ENCODE measurements around the gene PALM2AKAP2. TPM values are rescaled to one million over a fixed set of nuclear protein-coding genes. Genes with fewer than 3 reads are reported as not detected.

The PALM2AKAP2 gene
- total and polyA plus RNA-seq, 2 experiments from 2014 or later, result 13.1 to 16.7 TPM

DNA sequence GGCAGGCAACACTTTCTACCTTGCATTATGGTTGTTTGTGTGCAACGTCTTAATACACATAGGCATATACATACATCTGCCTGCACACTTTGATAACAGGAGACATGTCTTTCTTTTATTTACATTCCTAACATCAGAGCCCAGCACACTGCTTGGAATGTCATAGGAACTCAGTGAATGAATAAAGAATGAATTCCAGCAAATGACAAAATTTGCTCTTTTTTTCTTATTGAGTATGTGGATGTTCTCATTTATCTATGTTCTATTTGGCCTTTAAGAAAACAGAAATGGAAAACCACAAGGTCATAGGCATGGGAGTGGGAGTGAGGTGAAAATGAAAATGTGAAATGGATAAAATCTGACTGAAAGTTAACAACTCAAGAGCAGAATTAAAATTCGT lies 36.3 kb upstream of the PALM2AKAP2 start:
- WGBS, 2 experiments (ENCODE audit: low coverage in 1 of 2, low lambda C conversion rate in 2 of 2, missing lambda C conversion rate in 2 of 2), result 42 to 49% methylated on average over 2 of the region's 2 CpGs
- TF ChIP-seq EZH2 (IDR thresholded peaks at IDR 0.05; ENCODE audit: insufficient read depth, poor library complexity, severe bottlenecking) (no peak), EZH2phosphoT487 (IDR thresholded peaks at IDR 0.05; ENCODE audit: insufficient read depth, low read depth) (no peak)
- Histone ChIP-seq H3K79me2 (ENCODE audit: insufficient read depth) (no peaks in the 10 kb centered on the region), H2AFZ (no peak overlapping the region), H3K9ac (no peak overlapping the region), H4K20me1 (ENCODE audit: insufficient read depth) (no peaks in the 10 kb centered on the region), H3K27ac (no peak overlapping the region), H3K27me3 (replicated peaks; ENCODE audit: insufficient read depth) (no peaks in the 10 kb centered on the region), H3K4me2 (ENCODE audit: unreplicated experiment) (no peak overlapping the region), H3K4me3 (no peak overlapping the region), H3K4me1 (ENCODE audit: insufficient read depth) (peaks cover 12% of the 10 kb centered on the region), H3K36me3 (ENCODE audit: low read depth) (no peaks in the 10 kb centered on the region), H3K9me3 (ENCODE audit: low read depth) (no peaks in the 10 kb centered on the region), H3K9me2 (ENCODE audit: insufficient read depth) (no peaks in the 10 kb centered on the region), H3F3A (ENCODE audit: insufficient read depth) (no peaks in the 10 kb centered on the region; the same call in 1 of the 2 replicates)
- in situ Hi-C loops (cut with MboI), result no loop called here
- DNase-seq, result no peak

DNA sequence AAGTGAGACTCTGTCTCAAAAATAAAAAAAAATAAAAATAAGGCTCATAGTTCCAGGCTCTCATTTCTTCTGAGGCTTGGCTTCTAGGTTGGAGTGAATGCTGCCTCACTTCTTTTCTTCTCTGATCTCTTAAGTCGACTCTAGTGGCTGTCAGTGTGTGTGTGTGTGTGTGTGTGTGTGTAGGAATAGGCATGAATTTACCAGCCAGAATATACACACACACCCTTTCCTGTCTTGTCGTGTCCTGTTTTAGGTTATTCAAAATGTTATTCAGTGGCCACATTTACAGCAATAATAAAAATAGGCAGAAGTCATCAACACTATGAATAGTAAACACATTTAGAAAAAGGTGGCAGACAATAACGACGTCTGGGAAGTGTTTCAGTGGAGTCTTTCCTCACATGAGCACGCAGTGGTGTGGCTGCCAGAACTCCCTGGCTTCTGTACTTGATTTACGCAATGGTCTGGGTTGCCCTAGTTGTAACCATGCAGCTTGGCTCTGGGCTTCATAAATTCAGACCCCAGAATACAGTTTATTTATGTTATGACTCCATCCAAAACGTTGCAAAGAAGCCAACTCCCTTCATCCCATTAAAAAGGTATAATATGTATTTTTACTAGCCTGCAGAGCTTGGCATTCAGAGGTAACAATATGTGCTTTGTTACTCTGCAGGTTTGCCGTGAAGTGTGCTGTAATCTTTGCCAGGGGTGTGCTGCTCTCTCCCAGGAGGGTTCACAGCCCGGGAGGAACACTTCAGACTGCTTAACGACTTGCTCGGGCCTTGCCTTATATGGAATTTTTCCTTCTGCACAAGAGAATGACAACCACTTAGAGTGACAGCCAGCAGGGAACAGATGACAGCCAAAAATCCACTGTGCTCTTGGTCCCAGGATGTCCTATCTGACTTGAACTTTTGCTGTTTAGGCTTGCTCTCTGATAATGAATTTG lies 34.4 kb upstream of the PALM2AKAP2 start:
- 6 to 7% methylated on average over 11 of the region's 11 CpGs for WGBS, 2 experiments (ENCODE audit: low coverage in 1 of 2, low lambda C conversion rate in 2 of 2, missing lambda C conversion rate in 2 of 2)
- Histone ChIP-seq H2AFZ (peak overlapping the region; percentile 34; the same call in 1 of the 2 replicates), H3K27ac (no peak overlapping the region), H3K9ac (no peak overlapping the region), H4K20me1 (ENCODE audit: insufficient read depth) (no peaks in the 10 kb centered on the region), H3K79me2 (ENCODE audit: insufficient read depth) (no peaks in the 10 kb centered on the region), H3K36me3 (ENCODE audit: low read depth) (no peaks in the 10 kb centered on the region), H3K4me3 (no peak overlapping the region), H3K4me2 (ENCODE audit: unreplicated experiment) (peak overlapping the region; percentile 47), H3K9me2 (ENCODE audit: insufficient read depth) (no peaks in the 10 kb centered on the region), H3K9me3 (ENCODE audit: low read depth) (no peaks in the 10 kb centered on the region), H3K4me1 (ENCODE audit: insufficient read depth) (peaks cover 12% of the 10 kb centered on the region), H3F3A (ENCODE audit: insufficient read depth) (no peaks in the 10 kb centered on the region; the same call in 1 of the 2 replicates), H3K27me3 (replicated peaks; ENCODE audit: insufficient read depth) (no peaks in the 10 kb centered on the region)
- no peak for TF ChIP-seq EZH2 (IDR thresholded peaks at IDR 0.05; ENCODE audit: insufficient read depth, poor library complexity, severe bottlenecking)
- TF ChIP-seq EZH2phosphoT487 (IDR thresholded peaks at IDR 0.05; ENCODE audit: insufficient read depth, low read depth), result no peak
- in situ Hi-C loops (cut with MboI), result no loop called here
- DNase-seq, result peak; percentile 85

DNA sequence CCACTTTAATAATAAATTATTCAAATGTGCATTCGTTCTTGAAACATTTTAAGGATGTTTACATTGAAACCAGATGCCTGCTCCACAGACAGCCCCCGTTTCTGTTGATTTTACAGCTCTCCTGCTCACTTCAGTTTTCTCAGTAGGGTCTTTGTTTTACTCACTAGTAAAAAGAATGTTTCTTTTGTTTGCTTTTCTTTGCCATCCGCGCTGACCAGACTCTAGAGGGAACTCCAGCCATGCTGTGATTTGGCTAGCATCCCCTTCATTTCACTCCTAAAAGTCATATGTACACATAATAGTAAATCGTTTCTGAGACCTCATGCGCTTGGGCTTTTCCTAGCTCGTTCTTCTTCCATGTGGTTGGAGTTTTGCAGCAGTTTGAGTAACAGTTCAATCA lies 28.7 kb upstream of the PALM2AKAP2 start:
- no peaks in the 10 kb centered on the region for H3K9me3 ChIP-seq (ENCODE audit: low read depth)
- H3K27me3 ChIP-seq (replicated peaks; ENCODE audit: insufficient read depth), result peaks cover 10% of the 10 kb centered on the region; the same call in 1 of the 2 replicates
- no peak overlapping the region for H3K27ac ChIP-seq
- no peaks in the 10 kb centered on the region for H3K36me3 ChIP-seq (ENCODE audit: low read depth)
- no peak overlapping the region for H3K4me3 ChIP-seq
- H3K9ac ChIP-seq, result no peak overlapping the region
- H3K4me2 ChIP-seq (ENCODE audit: unreplicated experiment), result no peak overlapping the region
- no peaks in the 10 kb centered on the region for H3K79me2 ChIP-seq (ENCODE audit: insufficient read depth)
- 0 out of 2 replicates have a peak, but pooled peaks cover 5% of the 10 kb centered on the region for H3F3A ChIP-seq (ENCODE audit: insufficient read depth)
- H2AFZ ChIP-seq, result peak overlapping the region; percentile 7; the same call in 1 of the 2 replicates
- 0 out of 2 replicates have a peak, but pooled peaks cover 10% of the 10 kb centered on the region for H3K4me1 ChIP-seq (ENCODE audit: insufficient read depth)
- H4K20me1 ChIP-seq (ENCODE audit: insufficient read depth), result no peaks in the 10 kb centered on the region
- in situ Hi-C loops (cut with MboI), result no loop called here
- WGBS, 2 experiments (ENCODE audit: low coverage in 1 of 2, low lambda C conversion rate in 2 of 2, missing lambda C conversion rate in 2 of 2), result 33 to 35% methylated on average over 7 of the region's 7 CpGs
- TF ChIP-seq EZH2phosphoT487 (IDR thresholded peaks at IDR 0.05; ENCODE audit: insufficient read depth, low read depth), result no peak
- no peak for TF ChIP-seq EZH2 (IDR thresholded peaks at IDR 0.05; ENCODE audit: insufficient read depth, poor library complexity, severe bottlenecking)
- no peaks in the 10 kb centered on the region; the same call in 1 of the 2 replicates for H3K9me2 ChIP-seq (ENCODE audit: insufficient read depth)
- peak; percentile 22 for DNase-seq

DNA sequence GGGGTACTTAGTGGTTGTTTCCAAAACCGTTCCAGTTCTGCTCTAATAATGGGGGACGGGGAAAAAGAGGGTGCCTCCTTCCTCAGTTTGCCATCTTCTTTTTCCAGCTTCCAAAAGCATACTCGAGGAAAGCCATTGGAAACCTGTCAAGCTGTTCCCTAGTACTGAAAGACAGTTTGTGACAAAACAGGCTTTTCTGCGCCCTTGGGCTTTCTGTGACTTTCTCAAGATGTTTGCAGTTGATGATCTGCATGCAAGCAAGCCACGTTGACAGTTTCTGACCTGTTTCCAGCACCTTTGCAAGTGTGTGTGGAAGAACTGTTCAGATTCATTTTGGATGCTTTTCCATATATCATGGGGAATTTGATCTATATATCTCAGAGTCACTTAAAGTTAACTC lies 26.7 kb upstream of the PALM2AKAP2 start:
- H3K27me3 ChIP-seq (replicated peaks; ENCODE audit: insufficient read depth), result peaks cover 10% of the 10 kb centered on the region; the same call in 1 of the 2 replicates
- H2AFZ ChIP-seq, result no peak overlapping the region
- WGBS, 2 experiments (ENCODE audit: low coverage in 1 of 2, low lambda C conversion rate in 2 of 2, missing lambda C conversion rate in 2 of 2), result 75 to 77% methylated on average over 5 of the region's 5 CpGs
- no peaks in the 10 kb centered on the region for H3K36me3 ChIP-seq (ENCODE audit: low read depth)
- H3K27ac ChIP-seq, result no peak overlapping the region
- no peaks in the 10 kb centered on the region; the same call in 1 of the 2 replicates for H3K9me2 ChIP-seq (ENCODE audit: insufficient read depth)
- 0 out of 2 replicates have a peak, but pooled peaks cover 10% of the 10 kb centered on the region for H3K4me1 ChIP-seq (ENCODE audit: insufficient read depth)
- in situ Hi-C loops (cut with MboI), result no loop called here
- 0 out of 2 replicates have a peak, but pooled peaks cover 5% of the 10 kb centered on the region for H3F3A ChIP-seq (ENCODE audit: insufficient read depth)
- H3K9ac ChIP-seq, result no peak overlapping the region
- no peaks in the 10 kb centered on the region for H4K20me1 ChIP-seq (ENCODE audit: insufficient read depth)
- no peaks in the 10 kb centered on the region for H3K9me3 ChIP-seq (ENCODE audit: low read depth)
- H3K4me2 ChIP-seq (ENCODE audit: unreplicated experiment), result no peak overlapping the region
- H3K79me2 ChIP-seq (ENCODE audit: insufficient read depth), result no peaks in the 10 kb centered on the region
- TF ChIP-seq EZH2 (IDR thresholded peaks at IDR 0.05; ENCODE audit: insufficient read depth, poor library complexity, severe bottlenecking) (no peak), EZH2phosphoT487 (IDR thresholded peaks at IDR 0.05; ENCODE audit: insufficient read depth, low read depth) (no peak)
- H3K4me3 ChIP-seq, result no peak overlapping the region
- no peak for DNase-seq

All from GM23248 (cell line).